HG03159 (cell line): Measurements from ENCODE around the gene LTBP2.

Experiments
- ATAC-seq: cut with Tn5 transposase; IDR thresholded peaks from one replicate; pipeline ENCODE4 v1.9.1; 2021; ENCODE audit warnings: mild to moderate bottlenecking, moderate library complexity; ENCODE audit not compliant: unreplicated experiment

Gene LTBP2

DNA sequence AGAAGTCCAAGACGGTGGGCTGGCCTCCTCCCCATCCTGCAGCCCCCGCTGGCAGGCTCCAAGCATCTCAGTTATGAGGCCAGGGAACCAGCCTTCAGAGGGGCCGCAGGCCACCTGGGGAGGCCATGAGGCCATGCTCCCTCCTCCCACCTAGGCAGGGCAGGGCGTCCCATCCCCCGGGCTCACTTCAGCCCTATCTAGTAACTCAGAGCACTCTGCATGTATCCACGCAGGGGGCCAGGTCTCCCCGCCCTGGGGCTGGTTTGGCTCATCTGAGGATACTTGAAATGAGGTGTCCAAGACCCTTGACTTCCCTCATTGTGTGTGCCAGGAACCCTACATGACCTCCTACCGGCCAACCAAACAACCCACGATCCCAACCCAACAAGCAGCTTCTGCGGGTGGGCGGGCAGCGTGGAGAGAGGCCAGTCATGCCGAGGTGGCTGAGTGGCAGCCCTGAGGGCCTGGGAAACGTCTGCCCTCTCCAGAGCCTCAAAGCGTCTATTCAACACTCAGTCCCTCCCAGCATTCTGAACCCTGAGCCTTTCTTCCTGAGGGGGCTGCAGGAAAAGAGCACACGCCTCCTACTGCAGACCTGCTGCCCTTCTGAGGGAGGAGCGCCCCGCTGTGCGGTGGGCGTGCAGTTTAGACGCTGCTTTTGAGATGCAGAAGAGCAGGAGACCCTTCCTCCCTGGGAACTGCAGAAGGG lies 101.7 kb downstream of the LTBP2 start:
- no peak for ATAC-seq

DNA sequence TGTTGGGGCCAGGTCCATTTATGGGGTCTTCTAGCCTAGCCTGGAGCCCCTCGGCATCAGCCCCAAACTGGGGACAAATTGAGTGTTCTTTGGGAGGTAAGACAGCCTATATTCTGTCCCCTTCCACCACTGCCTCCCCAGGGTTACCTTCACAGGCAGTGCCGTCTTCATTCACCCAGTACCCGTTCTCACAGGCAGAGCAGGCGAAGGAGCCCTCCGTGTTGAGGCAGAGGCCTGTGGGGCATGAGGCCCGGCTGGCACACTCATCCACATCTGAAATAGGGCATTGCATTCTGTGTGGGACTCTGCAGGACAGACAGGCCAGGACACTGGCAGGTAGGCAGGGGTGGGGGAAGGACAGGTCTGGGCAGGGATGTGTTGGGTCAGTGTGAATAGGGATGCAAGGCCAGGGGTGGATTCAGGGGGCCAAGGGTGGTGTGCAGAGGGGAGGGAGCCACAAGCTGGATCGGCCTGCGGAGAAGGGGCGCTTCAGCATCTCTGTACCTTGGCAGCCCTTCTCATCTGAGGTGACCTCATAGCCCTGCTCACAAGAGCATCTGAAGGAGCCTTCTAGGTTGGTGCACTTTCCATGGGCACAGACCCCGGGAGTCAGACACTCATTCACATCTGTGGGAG lies 102.3 kb downstream of the LTBP2 start:
- ATAC-seq, result no peak

DNA sequence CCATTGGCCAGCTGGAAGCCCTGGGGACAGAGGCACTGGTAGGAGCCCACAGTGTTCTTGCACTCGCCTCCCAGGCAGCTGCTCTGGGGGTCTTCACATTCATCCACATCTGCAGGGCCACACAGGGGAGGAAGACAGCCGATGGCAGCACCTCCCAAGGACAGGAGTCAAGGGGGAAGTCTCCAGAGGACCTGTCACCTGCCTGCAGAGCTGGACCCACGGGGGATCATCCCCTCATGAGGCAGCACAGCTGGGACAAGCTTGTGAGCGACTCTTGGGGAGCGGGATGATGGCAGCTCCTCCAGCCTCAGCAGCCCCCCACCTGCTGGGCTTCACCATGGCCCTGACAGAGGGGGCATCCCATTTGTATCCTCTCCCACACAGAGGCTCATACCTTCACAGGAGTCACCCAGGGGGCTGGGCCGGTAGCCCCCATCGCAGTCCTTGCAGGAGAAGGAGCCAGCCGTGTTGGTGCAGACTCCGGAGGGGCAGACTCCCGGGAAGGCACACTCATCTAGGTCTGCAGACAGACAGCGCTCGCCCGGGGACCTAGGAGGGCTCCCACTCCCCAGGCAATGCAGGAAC lies 103.1 kb downstream of the LTBP2 start:
- no peak for ATAC-seq

DNA sequence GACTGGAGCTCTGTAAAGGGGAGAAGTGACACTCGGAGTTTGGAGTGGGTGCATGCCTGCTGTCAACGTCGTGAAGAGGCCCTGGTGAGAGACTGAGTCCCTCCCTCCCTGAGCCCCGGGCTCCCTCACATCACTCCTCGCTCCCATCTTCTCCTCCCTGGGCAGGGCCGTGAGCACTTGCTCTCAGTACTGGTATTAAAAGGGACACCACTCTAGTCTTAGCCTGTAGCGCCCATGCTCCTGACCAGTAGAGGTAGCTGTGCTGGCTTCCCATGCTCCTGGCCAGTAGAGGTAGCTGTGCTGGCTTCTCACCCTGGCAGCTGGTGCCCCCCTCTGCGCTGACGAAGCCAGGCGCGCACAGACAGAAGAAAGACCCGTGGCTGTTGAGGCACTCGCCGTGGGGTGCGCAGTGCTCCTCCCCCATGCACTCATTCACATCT lies 103.7 kb downstream of the LTBP2 start:
- no peak for ATAC-seq

DNA sequence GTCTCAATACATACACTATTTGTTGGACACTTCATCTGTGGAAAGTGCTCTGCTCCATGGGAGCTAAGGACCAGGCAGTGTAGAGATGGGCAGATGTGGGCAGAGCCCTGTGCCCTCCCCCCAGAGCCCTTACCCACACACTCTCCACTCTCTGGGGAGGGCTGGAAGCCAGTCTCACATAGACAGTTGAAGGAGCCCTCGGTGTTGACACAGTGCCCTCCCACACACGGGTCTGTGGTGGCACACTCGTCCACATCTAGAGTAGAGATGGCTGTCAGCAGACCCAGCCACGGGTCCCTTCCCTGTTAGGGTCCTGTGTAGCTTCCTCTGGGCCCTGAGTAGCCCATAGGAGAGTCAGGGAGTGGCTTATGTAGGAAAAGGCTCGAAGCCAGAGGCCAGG lies 104.2 kb downstream of the LTBP2 start:
- ATAC-seq, result no peak

DNA sequence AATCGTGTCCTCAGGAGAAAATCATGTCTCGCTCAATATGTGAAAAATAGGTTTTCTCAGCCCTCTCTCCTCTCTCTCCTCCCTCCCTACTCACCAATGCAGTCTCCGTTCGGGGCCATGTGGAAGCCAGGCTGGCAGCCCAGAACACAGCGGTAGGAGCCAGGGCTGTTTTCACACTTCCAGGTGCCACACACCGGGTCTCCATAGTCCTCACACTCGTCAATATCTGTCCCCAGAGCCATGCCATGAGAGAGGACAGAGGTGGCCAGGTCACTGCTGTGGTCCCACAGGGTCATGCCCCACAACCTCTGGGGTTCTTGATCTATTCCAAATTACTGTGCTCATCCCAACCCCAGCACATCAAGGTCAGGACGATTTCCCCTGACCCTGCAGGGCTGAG lies 105.0 kb downstream of the LTBP2 start:
- ATAC-seq, result no peak

DNA sequence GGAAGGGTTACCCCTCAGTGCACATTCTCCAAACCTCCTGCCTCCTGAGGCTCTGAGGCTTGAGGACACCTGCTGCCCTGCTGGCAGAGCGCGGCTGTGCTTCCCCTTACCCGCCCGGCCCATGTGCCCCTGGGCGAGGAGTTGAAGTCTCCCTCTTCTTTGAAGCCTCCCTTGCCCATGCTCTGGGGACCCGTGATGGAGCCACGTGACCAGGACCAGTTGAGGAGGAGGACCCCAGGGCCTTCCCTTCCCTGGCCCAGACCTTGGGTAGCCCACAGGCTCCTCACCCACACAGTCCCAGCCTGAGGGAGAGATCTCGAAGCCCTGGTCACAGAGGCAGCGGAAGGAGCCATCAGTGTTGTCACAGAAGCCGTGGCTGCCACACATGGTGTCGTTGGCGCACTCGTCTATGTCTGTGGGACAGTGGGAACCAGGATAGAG lies 105.6 kb downstream of the LTBP2 start:
- ATAC-seq, result no peak

DNA sequence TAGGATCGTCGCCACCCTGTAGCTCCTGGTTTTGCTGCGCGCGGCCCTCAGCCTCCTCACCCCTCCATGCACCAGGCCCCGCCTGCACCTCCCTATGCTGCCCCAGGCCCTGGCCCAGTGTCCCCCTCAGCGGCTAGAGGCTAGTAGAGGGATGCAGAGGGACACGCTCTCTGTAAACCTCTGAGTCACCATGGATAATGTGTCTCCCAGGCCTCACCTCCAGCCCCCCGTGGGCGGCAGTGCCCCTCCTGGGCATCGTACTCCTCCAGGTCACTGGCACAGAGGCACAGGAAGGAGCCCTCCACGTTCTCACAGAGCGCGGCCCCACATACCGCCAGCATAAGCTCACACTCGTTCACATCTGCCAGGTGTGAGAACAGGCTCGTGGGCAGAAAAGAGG lies 106.2 kb downstream of the LTBP2 start:
- no peak for ATAC-seq

DNA sequence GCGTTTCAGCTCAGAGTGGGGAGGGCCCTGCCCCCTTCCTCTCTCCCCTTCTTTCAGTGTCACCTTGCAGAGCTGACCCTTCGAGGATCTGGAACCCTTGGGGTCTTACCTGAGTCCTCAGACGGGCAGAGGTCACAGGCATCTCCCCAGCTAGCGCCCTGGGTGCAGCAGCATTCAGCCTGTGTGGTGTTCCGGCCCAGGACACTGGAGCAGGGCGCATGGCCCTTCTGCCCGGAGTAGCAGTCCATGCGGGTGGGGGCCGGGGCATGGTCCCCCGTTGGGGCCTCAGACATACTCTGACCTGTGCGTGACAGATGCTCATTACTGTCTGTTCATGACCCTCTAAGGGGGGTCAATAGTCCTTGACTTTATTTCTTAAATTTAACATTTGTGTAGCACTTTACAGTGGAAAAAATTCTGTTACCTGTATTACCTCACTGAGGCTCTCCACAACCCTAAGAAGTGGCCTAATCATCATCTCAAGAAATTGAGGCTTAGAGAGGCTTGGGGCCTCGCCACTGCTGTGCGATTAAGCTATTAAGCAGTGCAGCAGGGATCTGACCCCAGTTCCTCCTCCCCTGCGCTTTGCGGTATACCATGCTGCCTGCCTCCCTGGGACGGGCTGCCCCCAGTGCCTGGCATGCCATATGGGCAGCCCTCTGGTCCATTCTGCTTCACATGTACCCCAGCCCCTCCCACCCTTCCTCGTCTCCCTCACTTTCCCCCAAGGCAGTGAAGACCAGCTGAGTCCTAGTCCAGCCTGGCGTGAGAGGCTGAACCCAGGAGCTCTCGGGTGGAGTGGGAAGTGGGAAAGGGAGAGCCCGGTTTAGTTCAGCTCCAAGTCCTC lies 106.9 kb downstream of the LTBP2 start:
- ATAC-seq, result no peak

DNA sequence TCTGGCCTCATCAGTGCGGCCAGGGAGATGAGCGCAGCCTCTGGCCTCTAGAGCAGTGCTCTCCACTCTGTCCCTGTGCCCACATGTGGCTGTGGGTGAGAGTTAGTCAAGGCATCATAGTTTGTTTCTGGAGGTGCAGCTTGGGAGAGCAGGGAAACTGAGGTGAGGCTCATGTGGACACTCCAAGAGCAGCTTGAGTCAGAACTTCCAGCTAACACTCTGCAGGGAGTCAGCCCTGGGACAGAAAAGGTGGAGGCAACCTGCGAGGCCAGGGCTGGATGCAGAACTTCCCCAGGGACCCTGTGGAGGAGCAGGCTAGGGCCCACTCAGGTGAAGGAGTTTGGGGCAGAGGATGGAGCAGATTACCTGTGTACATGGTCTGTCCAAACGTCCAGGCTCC lies 107.6 kb downstream of the LTBP2 start:
- no peak for ATAC-seq

DNA sequence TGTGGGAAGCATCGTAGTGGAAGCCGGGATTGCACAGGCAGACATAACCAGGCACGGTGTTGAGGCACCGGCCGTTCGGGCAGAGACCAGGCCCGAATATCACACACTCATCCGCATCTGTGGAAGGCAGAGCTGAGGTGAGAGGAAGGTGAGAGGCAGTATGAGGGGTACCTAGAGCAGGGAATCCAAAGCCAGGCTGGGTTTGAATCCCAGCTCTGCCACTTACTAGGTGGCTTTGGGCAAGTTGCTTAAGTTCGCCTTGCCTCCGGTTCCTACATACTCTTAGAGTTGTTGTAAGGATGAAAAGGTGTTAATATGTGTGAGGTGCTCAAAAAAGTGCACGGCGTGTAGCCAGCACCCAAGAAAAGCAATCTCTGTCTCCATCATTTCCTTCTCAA lies 108.1 kb downstream of the LTBP2 start:
- ATAC-seq, result no peak

DNA sequence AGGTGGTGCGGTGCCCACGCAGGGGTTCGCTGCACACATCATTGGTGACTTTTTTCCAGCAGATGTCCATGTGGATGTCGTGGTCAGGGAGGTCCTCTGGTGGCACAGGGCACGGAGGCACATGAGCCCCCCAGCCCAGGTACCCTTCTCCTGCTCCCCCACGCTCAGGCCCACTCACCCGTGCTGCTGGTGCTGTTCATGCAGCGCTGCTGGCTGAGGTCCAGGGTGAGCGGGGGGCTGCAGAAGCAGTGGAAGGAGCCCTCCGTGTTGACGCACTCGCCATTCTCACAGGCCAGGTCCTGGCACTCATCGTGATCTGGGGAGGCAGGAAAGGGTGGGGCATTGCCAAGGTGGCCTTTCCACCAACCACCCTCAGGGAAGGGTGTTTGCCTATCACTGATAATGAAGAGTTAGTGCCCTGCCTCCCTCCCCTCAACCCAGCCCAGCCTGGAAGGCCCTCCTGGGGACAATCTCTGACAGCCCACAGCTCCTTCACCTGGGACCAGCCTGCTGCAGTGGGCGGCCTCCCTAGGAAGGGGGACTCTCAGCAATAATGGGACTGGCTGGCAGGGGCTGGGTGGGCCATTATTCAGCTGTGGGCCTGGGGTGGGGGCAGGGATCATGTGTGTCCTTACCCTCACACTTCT lies 108.6 kb downstream of the LTBP2 start:
- no peak for ATAC-seq

DNA sequence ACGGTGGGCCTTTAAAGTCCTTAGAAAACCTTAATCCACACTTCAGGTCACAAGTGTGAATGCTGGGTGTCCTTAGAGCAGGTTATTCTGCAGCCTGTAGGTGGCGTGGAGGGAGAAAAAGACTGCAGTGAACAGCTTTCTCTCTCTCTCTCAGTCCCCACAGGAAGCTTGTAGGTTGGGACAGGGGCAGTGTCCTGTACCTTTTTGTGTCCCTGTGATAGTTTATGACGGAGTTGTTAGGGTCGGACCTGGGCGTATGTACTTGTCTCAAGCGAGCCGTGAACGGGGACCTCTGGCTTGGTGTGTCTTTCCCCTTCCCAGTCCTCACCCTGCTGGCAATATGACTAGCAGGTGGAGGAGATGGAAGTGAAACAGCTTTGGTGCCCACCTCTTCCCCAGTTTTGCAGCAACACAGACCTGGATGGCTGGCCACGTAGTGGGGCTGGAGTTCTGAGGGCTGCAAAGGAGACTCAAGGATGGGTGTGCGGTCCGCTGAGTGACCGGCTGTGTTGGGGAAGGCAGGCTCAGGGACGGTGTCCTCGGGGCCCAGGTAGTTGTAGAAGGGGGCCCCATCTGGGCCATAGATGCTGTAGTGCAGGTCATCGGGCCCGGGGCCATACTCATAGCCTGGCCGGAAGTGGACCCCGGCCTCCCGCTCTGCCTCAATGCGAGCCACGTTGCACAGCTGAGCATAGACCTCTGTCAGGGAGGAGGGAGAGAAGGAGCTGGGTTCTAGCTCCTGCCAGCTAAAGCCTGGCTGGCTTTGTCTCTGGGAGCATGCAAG lies 109.6 kb downstream of the LTBP2 start:
- ATAC-seq, result no peak

DNA sequence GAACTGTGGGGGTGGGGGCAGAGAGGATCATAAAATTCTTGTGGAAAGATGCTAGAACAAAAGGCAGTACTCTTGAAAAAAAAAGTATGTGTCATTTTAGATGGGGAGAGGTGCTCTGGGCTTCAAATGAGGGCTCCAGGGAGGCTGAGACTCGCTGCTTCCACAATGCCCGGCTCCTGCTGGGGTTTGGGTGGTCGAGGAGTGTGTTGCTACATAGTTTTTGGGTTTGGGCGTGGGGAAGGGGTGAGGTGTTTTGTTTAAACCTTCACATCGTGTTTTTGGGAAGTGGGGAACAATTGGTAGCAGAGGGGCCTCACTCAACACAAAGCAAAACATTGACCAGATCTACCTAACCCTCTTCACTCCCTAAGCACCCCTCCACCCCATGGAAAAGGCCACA lies 110.3 kb downstream of the LTBP2 start:
- no peak for ATAC-seq

DNA sequence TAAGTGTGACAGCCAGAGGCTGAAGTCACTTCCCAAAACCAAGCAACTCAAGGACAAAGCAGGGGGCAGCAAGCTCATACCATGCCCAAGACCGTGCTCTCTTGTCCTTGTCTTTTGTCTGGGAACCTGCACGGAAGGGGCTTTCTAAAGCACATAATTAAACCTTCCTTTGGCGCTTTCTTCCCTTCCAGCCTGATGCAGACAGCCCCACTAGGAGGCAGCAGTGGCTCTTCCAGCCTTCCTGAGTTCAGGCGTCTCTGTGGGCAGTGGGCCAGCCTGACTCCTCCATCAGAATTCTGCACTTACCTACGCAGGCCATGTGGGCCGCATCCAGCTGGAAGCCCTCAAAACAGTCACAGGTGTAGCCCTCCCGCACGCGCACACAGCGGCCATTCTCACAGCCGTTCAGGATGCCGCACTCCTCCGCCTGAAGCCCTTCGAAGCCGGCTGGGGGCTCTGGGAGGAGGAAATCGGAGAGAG lies 110.9 kb downstream of the LTBP2 start:
- no peak for ATAC-seq

DNA sequence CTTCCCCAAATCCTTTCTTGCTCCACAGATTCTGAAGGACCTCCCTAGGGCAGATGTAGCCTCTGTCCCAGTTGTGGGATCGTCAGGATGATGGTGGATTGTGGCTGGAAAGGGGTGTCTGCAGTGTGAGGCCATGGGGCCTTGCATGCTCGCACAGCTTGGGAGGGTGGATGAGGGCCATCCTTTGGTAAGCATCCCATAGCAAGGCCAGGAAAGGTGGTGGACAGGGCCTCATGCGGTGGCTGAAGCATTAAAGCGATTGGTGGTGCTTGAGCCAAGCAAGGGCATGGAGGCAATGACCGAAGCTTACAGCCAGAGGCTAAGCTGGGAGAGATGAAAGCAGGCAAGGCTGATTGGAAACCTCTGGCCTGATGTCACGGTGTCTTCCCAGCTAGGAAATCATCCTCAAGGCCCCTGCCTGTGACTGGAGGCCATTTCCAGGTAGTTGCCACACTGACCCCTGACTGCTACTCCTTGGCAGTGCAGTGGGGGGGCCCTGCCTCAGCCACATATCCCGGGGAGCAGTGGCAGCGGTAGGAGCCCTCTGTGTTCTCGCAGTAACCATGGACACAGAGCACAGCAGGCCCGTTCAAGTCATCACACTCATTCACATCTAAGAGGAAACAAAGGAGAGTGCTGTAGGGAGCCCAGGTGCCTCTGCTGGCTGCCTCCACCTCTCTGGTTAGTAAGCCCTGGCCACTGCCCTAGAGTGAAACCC lies 111.5 kb downstream of the LTBP2 start:
- ATAC-seq, result no peak

DNA sequence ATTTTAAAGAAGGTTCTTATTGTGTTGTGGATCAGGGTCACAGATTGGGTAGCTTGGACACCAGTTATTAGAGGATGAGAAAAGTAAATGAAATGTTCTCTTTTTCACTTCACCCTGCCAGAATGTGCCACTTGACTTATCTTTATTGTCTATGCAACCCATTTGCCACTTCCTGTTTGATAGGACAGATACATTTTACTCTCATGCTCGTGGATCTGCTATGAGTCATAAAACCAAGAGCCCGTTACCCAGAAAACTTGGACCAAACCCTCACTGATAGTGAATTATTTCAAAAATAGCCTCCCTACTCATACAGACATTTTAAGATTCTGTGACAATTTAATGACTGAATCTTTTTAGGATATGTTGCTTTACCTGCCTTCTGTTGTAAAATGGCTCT lies 116.7 kb downstream of the LTBP2 start:
- no peak for ATAC-seq

DNA sequence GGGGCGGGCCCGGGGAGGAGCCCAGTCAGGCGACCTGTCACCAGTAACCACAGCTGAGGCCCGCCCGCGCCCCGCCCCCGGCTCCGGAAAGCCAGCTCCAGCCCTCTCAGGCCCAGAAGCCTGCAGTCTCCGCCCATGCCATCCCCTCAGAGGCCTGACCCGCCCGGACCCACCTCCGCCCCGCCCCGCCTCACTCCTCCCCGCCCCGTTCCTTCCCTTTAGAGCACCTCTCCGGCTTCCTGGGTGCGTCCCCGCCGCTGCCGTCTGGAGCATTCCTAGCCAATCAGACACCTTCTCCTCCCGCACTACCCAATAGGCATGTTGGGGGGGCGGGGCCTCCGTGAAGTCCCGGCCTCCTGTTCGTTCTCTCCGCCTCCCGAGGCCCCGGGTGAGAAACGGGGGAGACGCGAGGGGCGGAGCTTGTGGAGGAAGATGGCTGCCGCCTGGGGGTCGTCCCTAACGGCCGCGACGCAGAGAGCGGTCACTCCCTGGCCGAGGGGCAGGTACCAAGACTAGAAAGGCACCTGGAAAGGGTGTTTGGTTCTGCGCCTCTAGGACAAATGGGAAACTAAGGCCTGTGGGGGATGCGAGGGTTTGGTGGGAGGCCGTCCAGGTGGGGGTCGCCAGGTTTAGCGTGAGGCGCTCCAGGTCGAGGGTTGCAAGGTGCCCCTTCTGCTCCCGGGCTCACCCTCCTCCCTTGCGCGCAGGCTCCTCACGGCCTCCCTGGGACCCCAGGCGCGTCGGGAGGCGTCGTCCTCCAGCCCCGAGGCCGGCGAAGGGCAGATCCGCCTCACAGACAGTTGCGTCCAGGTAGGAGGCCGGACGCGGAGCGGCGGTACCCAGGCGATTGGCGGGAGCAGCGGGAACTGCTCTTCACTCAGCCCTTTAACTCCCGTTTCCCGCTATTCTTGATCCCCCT lies 118.4 kb downstream of the LTBP2 start, which contains the start of gene ISCA2:
Gene ISCA2 (plus strand): TSS at position 423 of the 919 bp plus-strand sequence. CDS start 10 bp downstream, at position 433.
- peak; percentile 84 for ATAC-seq
